GM12864 (cell line): Measurements from ENCODE around the gene MVB12B.

Experiments used
- DNase-seq: peaks from one replicate; pipeline ENCODE4 v3.0.0-alpha.2; 2011; ENCODE audit warnings: low read depth
- H3K4me3 ChIP-seq: 2 replicates; pipeline ENCODE4 v1.5.1; 2011; ENCODE audit warnings: mild to moderate bottlenecking, low read depth, low read length, control low read depth
- CTCF ChIP-seq: IDR thresholded peaks from 2 replicates; pipeline ENCODE4 v1.5.1; 2011; ENCODE audit warnings: low read depth, mild to moderate bottlenecking, moderate library complexity, low read length, control low read depth, inconsistent platforms; ENCODE audit errors: missing control alignments

The MVB12B gene

DNA sequence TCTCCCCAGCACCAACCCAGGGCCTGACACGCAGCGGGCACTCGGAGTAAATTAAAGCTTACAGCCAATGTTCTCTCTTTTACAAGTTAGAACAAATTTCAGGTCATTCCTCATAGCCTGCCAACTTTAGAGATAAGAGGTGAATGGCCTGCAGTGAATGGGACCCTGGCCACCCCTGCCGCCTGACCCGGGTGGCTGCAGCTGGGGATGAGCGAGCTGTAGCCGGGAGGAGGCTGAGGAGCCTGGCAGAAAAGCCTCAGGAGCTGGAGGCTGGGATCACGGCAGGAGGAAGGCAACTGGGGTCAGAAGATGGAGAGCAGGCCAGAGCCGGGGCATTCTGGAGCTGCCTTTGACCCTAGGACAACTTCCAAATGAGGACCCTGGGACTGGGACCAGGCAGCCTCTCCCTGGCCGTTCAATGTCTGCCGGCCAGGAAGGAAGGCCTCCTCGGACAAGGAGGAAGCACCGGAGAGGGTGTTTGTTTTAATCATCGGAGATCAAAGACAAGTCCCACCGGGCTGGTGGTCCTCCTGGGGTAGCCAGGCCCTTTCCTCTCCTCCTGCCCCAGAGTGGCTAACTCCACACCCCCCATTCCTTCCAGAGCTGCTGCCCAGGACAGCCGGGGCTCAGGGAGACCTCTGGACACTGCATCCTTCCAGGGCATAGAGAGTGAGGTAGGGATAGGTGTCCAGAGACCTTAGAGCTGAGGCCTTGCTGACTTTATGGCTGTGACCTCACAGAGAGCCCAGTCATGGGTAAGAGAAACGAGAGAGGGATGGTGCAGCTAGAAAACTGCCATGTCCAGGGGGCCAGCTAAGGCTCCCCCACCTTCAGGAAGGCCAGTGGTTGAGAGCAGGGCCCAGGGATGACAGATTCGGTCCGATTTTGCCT, 199.8 kb downstream of the MVB12B start:
- no peak for TF ChIP-seq CTCF
- no peak overlapping the region for H3K4me3 ChIP-seq
- no peak for DNase-seq

DNA sequence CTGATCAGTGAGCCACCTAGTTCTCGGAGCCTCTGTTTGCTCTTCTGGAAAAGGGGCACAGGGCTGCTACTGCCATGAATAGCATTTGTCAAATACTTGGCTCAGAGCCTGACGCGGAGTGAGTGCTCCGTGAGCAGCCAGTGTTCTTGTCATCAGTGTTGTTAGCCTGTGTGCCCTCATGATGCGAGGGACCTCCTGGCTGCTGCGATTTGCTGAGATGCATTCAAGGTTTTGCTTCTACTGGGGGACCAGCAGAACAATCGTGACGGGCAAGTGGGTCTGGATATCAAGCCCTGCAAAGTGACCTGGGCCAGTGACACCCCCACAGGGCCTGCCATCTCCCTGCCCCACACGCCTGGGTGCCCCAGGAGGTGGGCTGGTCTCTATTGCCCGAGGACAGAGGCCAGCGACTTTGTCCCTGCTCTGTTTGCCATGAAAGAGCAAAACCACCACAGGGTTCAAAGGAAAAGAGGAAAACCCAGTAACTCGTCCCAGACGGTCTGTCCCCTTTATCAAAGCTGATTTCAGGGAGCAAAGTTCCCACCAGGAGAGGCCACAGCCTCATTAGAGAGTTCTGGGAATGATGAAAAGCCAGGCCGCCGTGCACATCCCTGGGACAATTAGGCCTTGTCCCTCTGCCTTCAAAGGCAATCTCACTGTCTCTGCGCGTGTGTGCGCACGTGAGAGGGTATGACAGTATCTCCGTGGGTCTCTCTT, 200.6 kb downstream of the MVB12B start:
- DNase-seq, result no peak
- no peak overlapping the region for H3K4me3 ChIP-seq
- TF ChIP-seq CTCF, result no peak

DNA sequence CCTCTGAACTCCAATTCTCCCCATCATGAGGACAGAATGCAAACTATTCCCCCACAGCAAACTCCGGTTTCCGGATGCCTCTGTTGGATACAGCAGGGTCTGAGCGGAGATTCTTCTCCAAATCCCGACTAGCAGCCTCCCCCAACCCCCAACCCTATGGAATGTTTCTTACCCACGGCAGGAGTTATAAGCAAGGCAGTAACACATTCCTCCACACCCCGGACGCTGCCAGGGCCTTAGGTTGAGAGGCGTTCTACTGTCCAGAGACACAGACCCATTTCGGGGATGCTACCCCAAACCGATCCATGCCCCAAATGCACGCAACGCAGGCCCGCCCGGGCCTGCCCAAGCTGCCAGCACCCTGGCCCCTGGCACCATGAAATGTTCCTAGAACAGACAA, 201.5 kb downstream of the MVB12B start:
- H3K4me3 ChIP-seq, result no peak overlapping the region
- TF ChIP-seq CTCF, result no peak
- no peak for DNase-seq

DNA sequence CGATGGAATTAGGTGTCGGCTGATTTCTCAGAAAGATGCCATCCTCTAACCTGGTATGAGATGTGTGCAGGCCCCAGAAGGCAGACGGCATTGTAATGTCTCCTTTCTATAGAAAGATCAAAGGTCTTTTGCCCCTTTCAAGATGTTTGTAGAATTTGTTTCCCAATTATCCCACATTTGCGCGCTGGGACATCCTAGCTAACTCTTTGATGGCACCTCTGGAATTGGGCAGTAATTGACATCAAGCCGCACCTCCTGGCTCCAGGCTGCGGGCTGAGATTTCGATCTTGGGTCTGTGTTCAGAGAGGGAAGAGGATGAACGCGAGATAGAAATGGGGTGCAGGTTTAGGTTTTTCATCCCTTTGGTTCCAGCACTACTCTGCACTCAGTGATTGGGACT, 202.3 kb downstream of the MVB12B start:
- TF ChIP-seq CTCF, result no peak
- no peak overlapping the region for H3K4me3 ChIP-seq
- no peak for DNase-seq

- no peak for TF ChIP-seq CTCF
- H3K4me3 ChIP-seq, result no peak overlapping the region
- DNase-seq, result no peak
These were observed 204.5 kb downstream of the MVB12B start for GRCh38 chr9:126531035-126531571.

DNA sequence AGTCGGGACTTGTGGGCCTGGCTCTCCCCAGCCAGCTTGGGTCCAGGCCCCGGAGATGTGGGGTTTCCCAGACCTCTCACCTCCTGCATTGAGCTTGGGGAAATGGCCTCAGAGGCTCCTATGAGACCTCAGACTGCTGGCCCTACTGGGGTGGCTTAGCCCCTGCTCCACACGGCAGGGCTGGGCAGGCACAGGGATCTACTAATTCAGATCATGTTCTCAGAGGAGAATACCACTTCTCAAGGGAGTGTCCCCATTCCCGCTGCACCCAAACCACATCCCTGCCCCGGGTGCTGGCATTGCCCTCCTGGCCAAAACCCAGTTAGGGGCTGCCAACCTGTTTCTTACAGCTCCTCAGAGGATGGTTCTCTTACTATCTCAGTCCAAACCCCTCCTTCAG, 205.0 kb downstream of the MVB12B start:
- TF ChIP-seq CTCF, result no peak
- no peak for DNase-seq
- no peak overlapping the region for H3K4me3 ChIP-seq
